Activated CD8-positive, alpha-beta memory T cell treated with anti-CD3 and anti-CD28 coated beads for 4 hours (primary cell): ENCODE results near the gene DLG5.

Experiments
- DNase-seq, 2 donors: peaks; one replicate each; pipeline ENCODE4 v3.0.0-alpha.2; 2020; ENCODE audit warnings: low read depth in 2 of 2

Gene DLG5

GRCh38 chr10:77912576-77912975, 14.0 kb downstream of the DLG5 start:
- no peak for DNase-seq

GRCh38 chr10:77911535-77912123, 14.9 kb downstream of the DLG5 start:
- no peak for DNase-seq

GRCh38 chr10:77910524-77911145, 15.9 kb downstream of the DLG5 start:
- no peak for DNase-seq

GRCh38 chr10:77909749-77910375, 16.7 kb downstream of the DLG5 start:
- DNase-seq = no peak

GRCh38 chr10:77909021-77909748, 17.4 kb downstream of the DLG5 start:
- DNase-seq = no peak

- no peak for DNase-seq
These were observed 18.4 kb downstream of the DLG5 start for GRCh38 chr10:77907900-77908717.

- no peak for DNase-seq
These were observed 19.1 kb downstream of the DLG5 start for GRCh38 chr10:77907462-77907861.

- DNase-seq = no peak
These were observed 19.6 kb downstream of the DLG5 start for GRCh38 chr10:77906951-77907421.

GRCh38 chr10:77905781-77906180, 20.8 kb downstream of the DLG5 start:
- DNase-seq = no peak

GRCh38 chr10:77905086-77905748, 21.3 kb downstream of the DLG5 start:
- DNase-seq = no peak

- no peak for DNase-seq
These were observed 22.3 kb downstream of the DLG5 start for GRCh38 chr10:77904100-77904840.

GRCh38 chr10:77902159-77902558, 24.4 kb downstream of the DLG5 start:
- DNase-seq = no peak

- no peak for DNase-seq
These were observed 24.8 kb downstream of the DLG5 start for GRCh38 chr10:77901743-77902142.

- no peak for DNase-seq
These were observed 26.9 kb downstream of the DLG5 start for GRCh38 chr10:77899690-77900089.

- no peak for DNase-seq
These were observed 27.5 kb downstream of the DLG5 start for GRCh38 chr10:77899080-77899477.

GRCh38 chr10:77898323-77899079, 28.1 kb downstream of the DLG5 start:
- DNase-seq = no peak

- no peak for DNase-seq
These were observed 30.5 kb downstream of the DLG5 start for GRCh38 chr10:77896058-77896457.

GRCh38 chr10:77894058-77894457, 32.5 kb downstream of the DLG5 start:
- no peak for DNase-seq

GRCh38 chr10:77893386-77893785, 33.2 kb downstream of the DLG5 start:
- no peak for DNase-seq

- DNase-seq = no peak
These were observed 33.8 kb downstream of the DLG5 start for GRCh38 chr10:77892761-77893160.
